Stimulated activated CD4-positive, alpha-beta T cell treated with anti-CD3 and anti-CD28 coated beads, Interleukin-4, amount 100 ng/mL, for 48 hours (primary cell): ENCODE measurements around the gene ECM2.

Source experiments
- DNase-seq, 2 donors: peaks; one replicate each; pipeline ENCODE4 v3.0.0-alpha.2; 2020; ENCODE audit warnings: low read depth in 2 of 2

The ECM2 gene

DNA sequence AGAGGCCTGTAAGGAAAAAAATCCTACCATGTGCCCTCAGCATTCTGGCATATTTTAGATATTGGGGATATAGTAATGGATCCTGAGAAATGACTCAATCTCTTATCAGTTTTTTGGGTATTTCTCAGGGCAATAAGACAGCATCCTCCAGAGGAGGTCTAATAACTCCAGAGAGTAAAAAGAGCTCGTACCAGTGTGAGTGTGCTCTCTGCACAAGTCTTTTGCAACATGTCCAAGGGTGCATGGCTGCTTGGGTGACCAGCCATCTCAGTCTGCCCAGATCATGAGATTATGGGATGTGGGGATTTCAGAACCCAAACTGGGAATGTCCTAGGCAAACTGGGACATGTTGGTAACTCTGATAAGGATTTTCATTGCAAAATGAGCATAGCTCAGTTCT, 68.7 kb downstream of the ECM2 start:
- DNase-seq: no peak

DNA sequence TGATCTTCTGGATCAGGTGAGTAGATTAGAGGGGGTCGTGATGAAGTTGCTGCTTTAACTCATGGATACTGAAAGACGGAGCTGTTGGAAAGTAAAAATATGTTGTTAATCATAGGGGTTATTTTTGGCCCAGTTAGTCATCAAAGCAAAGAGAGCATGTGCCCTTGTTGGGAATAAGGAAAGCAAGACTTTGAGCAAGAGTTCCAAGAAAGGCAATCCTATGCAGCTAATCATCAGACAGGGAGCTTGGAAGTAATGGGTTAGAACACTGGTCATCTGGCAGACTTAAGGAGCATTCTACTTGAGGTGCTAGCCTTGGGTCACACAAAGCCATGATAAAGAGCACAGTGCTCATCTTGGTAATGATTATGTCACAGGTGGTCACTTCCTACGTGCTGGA, 71.8 kb downstream of the ECM2 start:
- DNase-seq: no peak

DNA sequence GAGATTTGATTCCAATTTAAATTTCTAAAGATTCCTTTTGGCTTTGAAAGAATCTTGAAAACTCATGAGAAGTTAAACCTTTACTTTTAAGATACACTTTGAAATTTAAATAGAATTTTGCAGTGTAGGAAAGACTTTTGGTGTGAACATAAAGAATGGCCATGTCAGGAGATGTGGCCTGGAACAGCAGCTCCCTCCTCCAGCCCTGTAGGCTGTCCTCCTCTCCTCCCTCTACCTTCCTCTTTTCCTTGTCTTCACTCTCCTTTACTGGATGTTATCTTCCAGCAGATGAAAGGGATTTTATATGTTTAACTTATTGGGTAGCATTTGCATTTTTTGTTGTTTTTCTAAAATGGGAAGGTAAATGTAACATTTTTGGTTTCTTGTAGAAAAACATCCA, 72.4 kb downstream of the ECM2 start:
- DNase-seq: no peak

DNA sequence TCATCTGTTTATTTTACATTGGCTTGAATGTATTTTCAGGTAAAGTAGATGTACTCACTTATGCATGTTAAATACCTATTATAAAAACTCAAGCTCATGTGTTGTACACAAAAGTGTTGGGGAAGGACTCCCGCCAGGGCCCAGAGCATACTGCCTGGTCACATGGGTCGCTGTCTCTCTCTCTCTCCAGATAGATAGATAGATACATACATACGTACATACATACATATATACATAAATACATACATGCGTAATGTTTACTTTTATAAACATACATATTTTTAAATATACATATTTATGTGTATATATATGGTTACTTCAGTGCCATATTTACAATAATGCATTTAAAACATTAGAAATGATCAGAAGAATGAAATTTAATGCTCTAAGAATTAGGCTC, 78.2 kb downstream of the ECM2 start:
- no peak for DNase-seq

DNA sequence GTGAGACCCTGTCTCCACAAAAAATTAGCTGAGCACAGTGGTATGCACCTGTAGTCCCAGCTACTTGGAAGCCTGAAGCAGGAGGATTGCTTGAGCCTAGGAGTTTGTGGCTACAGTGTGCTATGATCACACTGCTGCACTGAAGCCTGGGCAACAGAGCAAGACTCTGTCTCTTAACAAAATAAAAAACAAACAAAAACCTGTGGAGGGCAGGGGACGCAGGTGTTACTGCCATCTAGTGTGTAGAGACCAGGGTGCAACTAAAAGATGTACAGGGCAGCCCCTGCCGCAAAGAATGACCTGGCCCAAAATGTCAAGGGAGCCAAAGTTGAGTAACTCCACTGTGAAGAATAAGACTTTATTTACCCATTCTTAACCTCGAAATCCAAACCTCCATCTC, 80.6 kb downstream of the ECM2 start:
- DNase-seq: no peak

DNA sequence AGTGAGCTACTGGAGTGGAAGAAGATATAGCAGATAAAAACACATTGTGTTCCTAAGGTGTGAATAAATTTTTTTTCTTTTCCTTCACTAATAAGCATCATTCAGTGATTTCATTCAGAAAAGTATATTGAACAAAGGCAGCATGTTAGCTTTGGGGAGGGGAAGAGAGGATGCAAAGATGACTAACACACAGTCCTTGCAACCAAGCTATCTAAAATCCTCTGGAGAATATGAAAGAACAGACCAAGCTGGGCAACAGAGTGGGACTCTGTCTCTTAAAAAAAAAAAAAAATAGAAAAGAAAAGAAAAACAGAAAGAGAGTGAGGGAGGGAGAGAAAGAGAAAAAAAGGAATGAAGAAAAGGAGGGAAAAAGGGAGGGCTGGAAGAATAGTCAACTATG, 89.3 kb downstream of the ECM2 start:
- no peak for DNase-seq
